ENCODE data around the gene CYS1. TPM values are rescaled to one million over a fixed set of nuclear protein-coding genes. Genes with fewer than 3 reads are reported as not detected.
A peak's percentile ranks its signal among the peaks of the same experiment; 100 is the strongest.

Gene CYS1
- total and polyA plus RNA-seq, 2 of the 13 experiments (the other 11 are each of a cell fraction or from before 2014, with no cell fraction given) = 0.04 TPM; not detected in 1

- Histone ChIP-seq H3K4me2 (ENCODE audit: low read depth, low read length) (no peak overlapping the region), H3K9ac (ENCODE audit: insufficient read depth, low read depth, low read length) (no peak overlapping the region), H3K79me2 (ENCODE audit: insufficient read depth, low read length) (no peaks in the 10 kb centered on the region), H3K36me3 (replicated peaks in 1 of 2; ENCODE audit: control insufficient read depth in 1 of 2, insufficient read depth in 2 of 2, low read length in 2 of 2) (peaks cover 1 to 5% of the 10 kb centered on the region in 2 experiments; a peak in 3 of 5 replicates), H3K27me3 (ENCODE audit: control insufficient read depth in 1 of 2, insufficient read depth in 2 of 2, low read length in 2 of 2) (peaks cover 0 to 13% of the 10 kb centered on the region in 2 experiments; a peak in 2 of 5 replicates), H3K27ac (ENCODE audit: extremely low read length, insufficient read depth, low read length) (no peak overlapping the region), H3K4me3 (replicated peaks in 1 of 3; ENCODE audit: insufficient read depth in 1 of 3, low read depth in 2 of 3, low read length in 3 of 3) (no peak overlapping the region), H3K4me1 (ENCODE audit: insufficient read depth, low read length) (peaks cover 26% of the 10 kb centered on the region), H4K20me1 (ENCODE audit: insufficient read depth, low read length) (no peaks in the 10 kb centered on the region), H3K9me3 (ENCODE audit: low read length) (no peaks in the 10 kb centered on the region), H2AFZ (ENCODE audit: low read length) (no peak overlapping the region)
- in situ Hi-C loops (cut with HindIII; ENCODE audit: extremely low pct_ligation_motif_present, low pct_unique_long_range_greater_than_20kb) (no loop called here), intact Hi-C loops (cut with micrococcal nuclease; ENCODE audit: unreplicated experiment) (no loop called here)
- ChIA-PET POLR2A (no interaction called here), CTCF (ENCODE audit: low intra/inter-chr PET ratio, low total read pairs) (no interaction called here)
- DNase-seq (ENCODE audit: low spot score) = no peak
- TF ChIP-seq THYN1 (CRISPR knock-in tag; IDR thresholded peaks at IDR 0.05; ENCODE audit: borderline replicate concordance, low read depth) (no peak), MLLT10 (CRISPR knock-in tag; IDR thresholded peaks at IDR 0.05) (no peak), ATRX (CRISPR knock-in tag; IDR thresholded peaks at IDR 0.05; ENCODE audit: borderline replicate concordance) (no peak), ATM (IDR thresholded peaks at IDR 0.05; ENCODE audit: borderline replicate concordance) (no peak), PHF21A (CRISPR knock-in tag; IDR thresholded peaks at IDR 0.05) (no peak)
- TF ChIP-seq, protein P1, sequence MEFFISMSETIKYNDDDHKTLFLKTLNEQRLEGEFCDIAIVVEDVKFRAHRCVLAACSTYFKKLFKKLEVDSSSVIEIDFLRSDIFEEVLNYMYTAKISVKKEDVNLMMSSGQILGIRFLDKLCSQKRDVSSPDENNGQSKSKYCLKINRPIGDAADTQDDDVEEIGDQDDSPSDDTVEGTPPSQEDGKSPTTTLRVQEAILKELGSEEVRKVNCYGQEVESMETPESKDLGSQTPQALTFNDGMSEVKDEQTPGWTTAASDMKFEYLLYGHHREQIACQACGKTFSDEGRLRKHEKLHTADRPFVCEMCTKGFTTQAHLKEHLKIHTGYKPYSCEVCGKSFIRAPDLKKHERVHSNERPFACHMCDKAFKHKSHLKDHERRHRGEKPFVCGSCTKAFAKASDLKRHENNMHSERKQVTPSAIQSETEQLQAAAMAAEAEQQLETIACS (CRISPR knock-in tag; IDR thresholded peaks at IDR 0.05) = no peak
- no TSS peak for BruUV-seq (replicated peaks)
- no peak for FAIRE-seq
- no peak for ATAC-seq
- WGBS (ENCODE audit: low lambda C conversion rate) = 77% methylated on average over 7 of the region's 7 CpGs
Measured at GRCh38 chr2:10054976-10055375, 25.2 kb downstream of the CYS1 start.

DNA sequence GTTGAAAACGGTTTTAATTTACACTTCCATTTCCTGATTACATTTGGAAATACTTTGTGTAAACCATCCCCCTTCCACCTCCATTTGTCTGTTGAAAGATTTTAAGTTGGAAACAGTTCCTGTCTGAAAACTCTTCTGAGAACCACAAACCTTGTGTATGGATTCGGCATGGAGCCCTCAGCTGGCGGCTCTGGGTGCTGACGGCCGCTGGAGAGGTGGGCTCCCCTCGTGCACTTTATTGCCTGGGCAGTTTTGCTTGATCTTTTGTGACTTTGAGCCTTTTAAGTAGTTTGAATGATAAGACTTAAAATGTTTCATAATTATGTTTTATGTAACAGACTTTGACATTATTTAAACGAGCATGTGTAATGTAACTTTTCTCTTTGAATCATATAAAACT is 25.8 kb downstream of the CYS1 start:
- no peak overlapping the region for H3K4me2 ChIP-seq (ENCODE audit: low read depth, low read length)
- no peak overlapping the region for H3K9ac ChIP-seq (ENCODE audit: insufficient read depth, low read depth, low read length)
- in situ Hi-C loops (cut with HindIII; ENCODE audit: extremely low pct_ligation_motif_present, low pct_unique_long_range_greater_than_20kb) = no loop called here
- ChIA-PET CTCF (ENCODE audit: low intra/inter-chr PET ratio, low total read pairs) (no interaction called here), POLR2A (no interaction called here)
- no peaks in the 10 kb centered on the region for H3K79me2 ChIP-seq (ENCODE audit: insufficient read depth, low read length)
- H3K27me3 ChIP-seq (ENCODE audit: control insufficient read depth in 1 of 2, insufficient read depth in 2 of 2, low read length in 2 of 2) = peaks cover 0 to 8% of the 10 kb centered on the region in 2 experiments; a peak in 2 of 5 replicates
- H2AFZ ChIP-seq (ENCODE audit: low read length) = no peak overlapping the region
- intact Hi-C loops (cut with micrococcal nuclease; ENCODE audit: unreplicated experiment) = no loop called here
- H3K4me1 ChIP-seq (ENCODE audit: insufficient read depth, low read length) = peaks cover 21% of the 10 kb centered on the region
- TF ChIP-seq SMAD3 (CRISPR knock-in tag; IDR thresholded peaks at IDR 0.05) (no peak), RFX5 (IDR thresholded peaks at IDR 0.05; ENCODE audit: low read depth, low read length) (no peak)
- ATAC-seq = no peak
- DNase-seq (ENCODE audit: low spot score) = no peak
- H3K4me3 ChIP-seq (replicated peaks in 1 of 3; ENCODE audit: insufficient read depth in 1 of 3, low read depth in 2 of 3, low read length in 3 of 3) = no peak overlapping the region
- WGBS (ENCODE audit: low lambda C conversion rate) = 57% methylated on average over 7 of the region's 7 CpGs
- no peaks in the 10 kb centered on the region for H4K20me1 ChIP-seq (ENCODE audit: insufficient read depth, low read length)
- peak; percentile 42 for FAIRE-seq
- no peaks in the 10 kb centered on the region for H3K9me3 ChIP-seq (ENCODE audit: low read length)
- no TSS peak for BruUV-seq (replicated peaks)
- H3K27ac ChIP-seq (ENCODE audit: extremely low read length, insufficient read depth, low read length) = no peak overlapping the region
- peaks cover 1 to 5% of the 10 kb centered on the region in 2 experiments; a peak in 4 of 5 replicates for H3K36me3 ChIP-seq (replicated peaks in 1 of 2; ENCODE audit: control insufficient read depth in 1 of 2, insufficient read depth in 2 of 2, low read length in 2 of 2)

Data from HepG2 (cell line).